ENCODE measurements around the gene MORC2. TPM values are rescaled to one million over a fixed set of nuclear protein-coding genes. Genes with fewer than 3 reads are reported as not detected.

The MORC2 gene
- polyA plus RNA-seq, 6 donors from 2014 or later: 0.76 to 4.5 (median 1.9) TPM; not detected in 1

GRCh38 chr22:30887453-30887852 is 81.1 kb downstream of the MORC2 start:
- Mint-ChIP-seq H3K27ac (no peak overlapping the region), H3K4me3 (no peak overlapping the region), H3K27me3 (no peaks in the 10 kb centered on the region), H3K9me3 (no peaks in the 10 kb centered on the region), H3K36me3 (no peaks in the 10 kb centered on the region), H3K4me1 (peaks cover 3 to 10% (median 9%) of the 10 kb centered on the region in 3 donors)
- no peak for ATAC-seq (ENCODE audit: low read depth in 2 of 2)
- DNase-seq: no peak

DNA sequence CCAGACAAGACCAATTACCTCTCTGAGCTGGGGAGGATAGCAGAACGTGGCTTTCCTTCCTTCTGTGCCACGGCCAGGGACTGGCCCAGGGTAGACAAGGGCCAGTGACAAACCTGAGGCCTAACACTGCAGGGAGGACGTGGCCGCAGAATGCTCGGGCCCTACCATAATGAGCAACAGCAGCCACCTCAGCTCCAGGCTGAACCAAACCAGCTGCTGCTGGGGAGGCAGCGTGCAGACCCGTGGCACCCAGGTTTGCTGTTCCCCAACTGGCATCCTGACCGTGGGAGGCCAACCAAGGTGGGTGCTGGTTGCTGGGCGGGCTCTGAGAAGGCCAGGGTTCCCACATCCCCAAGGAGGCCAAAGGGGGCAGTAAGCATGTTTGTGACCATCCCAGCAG is 83.0 kb downstream of the MORC2 start:
- H3K27me3 Mint-ChIP-seq: no peaks in the 10 kb centered on the region
- H3K4me3 Mint-ChIP-seq: no peak overlapping the region
- no peak overlapping the region for H3K27ac Mint-ChIP-seq
- no peaks in the 10 kb centered on the region for H3K9me3 Mint-ChIP-seq
- ATAC-seq (ENCODE audit: low read depth in 2 of 2): no peak
- DNase-seq: no peak
- H3K4me1 Mint-ChIP-seq: peaks cover 0 to 4% (median 0%) of the 10 kb centered on the region in 3 donors
- H3K36me3 Mint-ChIP-seq: no peaks in the 10 kb centered on the region

DNA sequence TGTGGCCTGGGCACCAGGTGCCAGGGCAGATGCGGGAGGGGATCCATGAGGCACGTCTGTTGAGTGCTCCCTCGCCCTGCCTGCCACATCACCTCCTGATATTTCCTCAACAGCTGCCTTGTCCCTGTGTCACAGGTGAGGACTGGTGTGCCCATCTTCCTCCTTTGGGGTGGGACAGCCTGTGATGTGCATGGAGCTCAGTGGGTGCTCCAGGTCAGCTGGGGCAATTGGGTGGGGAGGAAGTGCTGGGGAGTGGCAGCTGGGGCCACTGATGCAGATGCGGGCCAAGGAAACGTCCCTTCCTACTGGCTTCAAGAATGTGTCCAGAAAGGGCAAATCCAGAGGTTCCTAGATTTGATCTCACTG is 83.6 kb downstream of the MORC2 start:
- H3K9me3 Mint-ChIP-seq: no peaks in the 10 kb centered on the region
- no peak for ATAC-seq (ENCODE audit: low read depth in 2 of 2)

DNA sequence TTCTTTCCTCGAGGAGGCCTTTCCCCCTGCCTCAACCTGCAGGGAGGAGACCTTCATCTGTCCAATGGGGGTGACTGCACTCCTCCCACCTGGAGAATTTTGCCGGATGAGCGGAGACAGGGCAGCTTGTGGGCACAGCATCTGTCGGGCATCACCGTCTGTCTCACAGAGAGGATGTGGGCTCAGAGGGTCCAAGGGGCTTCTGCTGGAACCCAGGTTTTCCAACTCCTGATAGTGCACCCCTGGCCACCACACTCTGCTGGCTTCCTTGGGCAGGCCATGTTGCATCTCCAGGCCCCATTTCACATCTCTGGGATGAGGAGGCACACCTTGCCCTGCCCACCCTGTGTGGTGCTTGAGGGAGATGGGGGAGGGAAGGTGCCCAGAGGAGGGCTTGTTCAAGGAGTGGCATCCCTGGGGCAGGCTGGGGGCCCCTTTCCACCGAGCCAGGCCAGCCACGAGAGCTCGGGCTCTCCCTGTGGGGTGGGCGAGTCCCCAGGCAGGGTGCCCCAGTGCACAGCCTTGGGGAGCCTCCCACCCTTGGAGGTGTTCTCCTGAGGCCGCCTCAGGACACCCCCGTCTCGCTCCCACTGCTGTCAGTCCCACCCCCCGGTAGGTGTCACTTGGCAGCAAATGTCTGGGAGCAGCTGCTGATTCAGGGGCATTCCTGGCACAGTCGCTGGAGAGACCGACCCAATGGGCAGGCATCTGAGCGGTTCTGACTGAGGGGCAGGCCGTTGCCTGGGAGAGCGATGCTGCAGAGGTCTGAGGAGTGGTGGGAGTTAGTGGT is 84.2 kb downstream of the MORC2 start:
- H3K4me3 Mint-ChIP-seq: no peak overlapping the region
- ATAC-seq (ENCODE audit: low read depth in 2 of 2) (no peak), DNase-seq (no peak)
- H3K9me3 Mint-ChIP-seq: no peaks in the 10 kb centered on the region
- no peaks in the 10 kb centered on the region for H3K27me3 Mint-ChIP-seq
- H3K36me3 Mint-ChIP-seq: no peaks in the 10 kb centered on the region
- peak overlapping the region in 1 of 6 donors; percentile 59 for H3K27ac Mint-ChIP-seq
- no peaks in the 10 kb centered on the region for H3K4me1 Mint-ChIP-seq

More for the DNA sequence above, 83.6 kb downstream of the MORC2 start:
- no peak overlapping the region for H3K27ac Mint-ChIP-seq
- no peaks in the 10 kb centered on the region for H3K36me3 Mint-ChIP-seq
- no peak overlapping the region for H3K4me3 Mint-ChIP-seq
- no peaks in the 10 kb centered on the region for H3K27me3 Mint-ChIP-seq
- no peaks in the 10 kb centered on the region for H3K4me1 Mint-ChIP-seq
- DNase-seq: no peak

GRCh38 chr22:30883586-30884145 is 84.9 kb downstream of the MORC2 start:
- DNase-seq (no peak), ATAC-seq (ENCODE audit: low read depth in 2 of 2) (no peak)
- no peak overlapping the region for H3K4me3 Mint-ChIP-seq
- peak overlapping the region in 1 of 6 donors; percentile 24 for H3K27ac Mint-ChIP-seq
- H3K4me1 Mint-ChIP-seq: no peaks in the 10 kb centered on the region
- peaks cover 0 to under 1% (median 0%) of the 10 kb centered on the region in 3 donors for H3K27me3 Mint-ChIP-seq
- H3K36me3 Mint-ChIP-seq: no peaks in the 10 kb centered on the region
- no peaks in the 10 kb centered on the region for H3K9me3 Mint-ChIP-seq

DNA sequence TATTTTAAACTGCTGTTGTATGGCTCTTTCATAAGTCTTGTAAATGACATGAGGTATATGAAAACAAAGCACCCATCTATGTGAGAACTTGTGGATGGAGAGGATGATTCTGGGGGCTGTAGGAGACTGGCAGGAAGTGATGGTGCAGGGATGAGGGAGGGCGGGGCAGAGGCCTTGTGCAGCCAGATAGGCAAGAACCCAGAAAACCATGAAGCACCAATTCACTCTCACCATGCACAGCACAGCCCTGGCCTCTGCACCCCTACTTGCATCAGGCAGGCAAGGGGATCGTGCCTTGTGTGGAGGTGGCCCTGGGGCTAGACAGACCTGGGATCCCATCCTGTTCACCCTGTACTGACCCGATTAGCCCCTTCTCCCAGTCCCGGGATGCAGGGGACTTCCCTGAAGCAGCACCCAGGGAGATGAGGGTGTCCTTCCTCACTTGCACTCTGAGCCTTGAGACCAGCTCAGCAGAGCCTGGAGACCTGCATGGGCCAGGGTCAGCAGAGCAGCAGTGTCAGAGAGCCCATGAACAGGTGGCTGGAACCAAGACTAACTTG is 85.5 kb downstream of the MORC2 start:
- Mint-ChIP-seq H3K27me3 (peaks cover 0 to 5% (median 0%) of the 10 kb centered on the region in 3 donors), H3K27ac (no peak overlapping the region), H3K4me1 (peaks cover 0 to 5% (median 0%) of the 10 kb centered on the region in 3 donors), H3K4me3 (no peak overlapping the region), H3K36me3 (no peaks in the 10 kb centered on the region), H3K9me3 (no peaks in the 10 kb centered on the region)
- no peak for ATAC-seq (ENCODE audit: low read depth in 2 of 2)
- DNase-seq: no peak

DNA sequence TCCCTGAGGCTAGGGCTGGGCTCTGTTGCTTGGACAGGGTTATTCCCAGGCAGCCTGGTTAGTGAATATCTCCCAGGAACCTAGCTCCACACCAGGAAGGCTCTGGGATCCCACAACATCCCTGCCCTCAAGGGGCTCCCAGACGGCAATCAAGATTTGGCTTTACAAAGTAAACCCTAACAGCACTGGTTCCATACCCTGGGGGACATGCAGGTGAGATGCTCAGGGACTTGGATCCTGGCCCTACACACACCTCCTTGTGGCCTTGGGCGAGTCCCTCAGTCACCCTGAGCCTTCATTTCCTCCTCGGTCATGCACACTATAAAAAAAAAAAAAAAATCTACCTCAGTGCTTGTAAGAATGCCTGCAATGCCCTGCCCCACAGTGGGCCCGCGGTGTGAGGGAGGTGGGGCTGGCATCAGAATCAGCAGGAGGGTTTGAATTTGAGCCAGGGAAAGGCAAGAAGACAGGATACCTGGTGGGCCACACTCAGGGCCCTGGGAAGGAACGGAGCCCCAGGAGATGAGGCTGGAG is 86.3 kb downstream of the MORC2 start:
- Mint-ChIP-seq H3K27ac (peak overlapping the region in 1 of 6 donors; percentile 67), H3K27me3 (peaks cover 0 to 5% (median 0%) of the 10 kb centered on the region in 3 donors), H3K4me1 (peaks cover 0 to 5% (median 0%) of the 10 kb centered on the region in 3 donors), H3K9me3 (no peaks in the 10 kb centered on the region), H3K36me3 (no peaks in the 10 kb centered on the region), H3K4me3 (no peak overlapping the region)
- ATAC-seq (ENCODE audit: low read depth in 2 of 2) (no peak), DNase-seq (no peak)

DNA sequence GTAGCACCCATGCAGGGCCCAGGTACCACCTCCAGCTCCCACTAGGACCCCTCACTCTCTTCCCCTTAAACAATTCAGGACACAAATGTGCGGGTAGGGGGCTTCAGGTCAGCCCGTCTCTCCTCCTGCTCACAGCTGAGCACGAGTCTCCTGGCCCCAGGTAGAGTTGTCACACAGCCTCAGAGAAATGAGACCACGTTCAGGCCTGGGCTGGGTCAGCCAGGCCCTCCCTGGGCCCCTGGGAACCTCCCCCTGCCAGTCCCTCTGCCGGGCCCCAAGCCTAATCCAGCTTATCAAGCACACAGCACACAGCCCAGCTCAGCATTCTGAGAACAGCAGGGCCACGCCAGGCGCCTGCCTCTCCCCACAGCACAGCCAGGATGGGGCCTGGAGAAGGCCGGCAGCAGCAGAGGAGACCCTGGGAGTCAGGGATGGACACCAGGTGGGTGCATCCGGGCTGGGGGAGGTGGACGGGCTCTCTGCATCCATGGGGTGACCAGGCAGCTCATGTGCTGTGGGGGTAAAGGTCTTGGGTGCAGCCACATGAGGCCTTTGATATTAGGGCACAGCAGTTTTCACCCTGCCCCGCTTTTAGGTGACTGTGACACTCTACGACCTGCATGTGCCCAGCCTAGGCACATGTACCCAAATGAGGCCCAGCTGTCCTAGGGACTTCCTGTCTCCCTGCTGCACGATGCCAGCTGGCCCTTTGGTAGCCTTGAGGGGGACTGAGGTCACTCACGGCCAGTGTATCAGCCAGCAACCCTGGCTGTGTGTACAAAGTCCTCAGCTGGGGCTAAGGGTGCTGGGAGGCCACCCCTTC is 87.0 kb downstream of the MORC2 start:
- H3K9me3 Mint-ChIP-seq: no peaks in the 10 kb centered on the region
- no peak overlapping the region for H3K27ac Mint-ChIP-seq
- DNase-seq (no peak), ATAC-seq (ENCODE audit: low read depth in 2 of 2) (no peak)
- H3K4me3 Mint-ChIP-seq: no peak overlapping the region
- H3K4me1 Mint-ChIP-seq: peaks cover 0 to 5% (median 0%) of the 10 kb centered on the region in 3 donors
- no peaks in the 10 kb centered on the region for H3K36me3 Mint-ChIP-seq
- peaks cover 0 to 5% (median 0%) of the 10 kb centered on the region in 3 donors for H3K27me3 Mint-ChIP-seq

GRCh38 chr22:30880847-30881246 is 87.7 kb downstream of the MORC2 start:
- H3K27ac Mint-ChIP-seq: no peak overlapping the region
- DNase-seq (no peak), ATAC-seq (ENCODE audit: low read depth in 2 of 2) (no peak)
- peaks cover 0 to 5% (median 0%) of the 10 kb centered on the region in 3 donors for H3K4me1 Mint-ChIP-seq
- peaks cover 0 to 5% (median 0%) of the 10 kb centered on the region in 3 donors for H3K27me3 Mint-ChIP-seq
- no peaks in the 10 kb centered on the region for H3K36me3 Mint-ChIP-seq
- no peaks in the 10 kb centered on the region for H3K9me3 Mint-ChIP-seq
- H3K4me3 Mint-ChIP-seq: no peak overlapping the region

DNA sequence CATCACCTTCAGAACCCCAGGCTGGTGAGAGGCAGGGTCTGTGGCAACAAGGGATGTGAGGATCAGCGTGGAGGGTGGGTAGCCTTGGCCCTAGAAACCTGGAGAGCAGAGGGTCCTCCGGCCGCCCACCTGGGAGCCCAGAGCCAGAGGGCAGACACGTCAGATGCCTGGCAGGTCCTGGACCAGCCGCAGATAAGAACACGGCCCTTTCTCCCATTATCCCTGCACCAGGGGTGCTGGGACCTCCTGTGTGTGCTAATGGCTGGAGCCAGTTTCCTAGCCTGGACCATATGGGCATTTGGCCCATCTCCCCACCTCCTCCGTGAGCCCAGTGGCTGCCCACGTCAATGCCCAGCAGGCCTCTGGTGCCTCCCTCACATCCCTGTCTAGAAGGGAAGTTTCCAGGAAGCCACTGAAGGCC is 88.4 kb downstream of the MORC2 start:
- no peaks in the 10 kb centered on the region for H3K36me3 Mint-ChIP-seq
- peaks cover 0 to 5% (median 0%) of the 10 kb centered on the region in 3 donors for H3K4me1 Mint-ChIP-seq
- ATAC-seq (ENCODE audit: low read depth in 2 of 2): no peak
- no peaks in the 10 kb centered on the region for H3K9me3 Mint-ChIP-seq
- no peak for DNase-seq
- H3K27ac Mint-ChIP-seq: no peak overlapping the region
- no peak overlapping the region for H3K4me3 Mint-ChIP-seq
- H3K27me3 Mint-ChIP-seq: peaks cover 0 to 5% (median 0%) of the 10 kb centered on the region in 3 donors

DNA sequence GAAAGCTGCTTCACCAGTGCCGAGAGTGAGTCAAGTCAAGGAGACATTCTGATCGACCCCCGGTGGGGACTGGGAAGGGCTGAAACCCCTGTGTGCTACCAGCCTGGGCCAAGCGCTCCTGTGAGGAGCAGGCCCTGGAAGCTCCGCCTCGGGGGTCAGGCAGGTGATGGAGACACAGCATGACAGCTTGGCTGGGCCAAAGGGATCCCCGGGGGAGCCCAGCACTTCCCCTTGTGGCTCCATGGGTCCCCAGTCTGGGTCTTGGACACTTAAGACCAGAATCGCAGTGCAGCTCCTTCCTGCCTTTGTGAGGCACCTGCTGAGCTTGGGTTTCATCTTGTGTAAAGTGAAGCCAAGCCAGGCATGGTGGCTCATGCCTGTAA is 89.2 kb downstream of the MORC2 start:
- Mint-ChIP-seq H3K27ac (no peak overlapping the region), H3K36me3 (no peaks in the 10 kb centered on the region), H3K9me3 (no peaks in the 10 kb centered on the region), H3K27me3 (peaks cover 0 to 5% (median 0%) of the 10 kb centered on the region in 3 donors), H3K4me1 (peaks cover 0 to 5% (median 0%) of the 10 kb centered on the region in 3 donors), H3K4me3 (no peak overlapping the region)
- ATAC-seq (ENCODE audit: low read depth in 2 of 2) (no peak), DNase-seq (no peak)

DNA sequence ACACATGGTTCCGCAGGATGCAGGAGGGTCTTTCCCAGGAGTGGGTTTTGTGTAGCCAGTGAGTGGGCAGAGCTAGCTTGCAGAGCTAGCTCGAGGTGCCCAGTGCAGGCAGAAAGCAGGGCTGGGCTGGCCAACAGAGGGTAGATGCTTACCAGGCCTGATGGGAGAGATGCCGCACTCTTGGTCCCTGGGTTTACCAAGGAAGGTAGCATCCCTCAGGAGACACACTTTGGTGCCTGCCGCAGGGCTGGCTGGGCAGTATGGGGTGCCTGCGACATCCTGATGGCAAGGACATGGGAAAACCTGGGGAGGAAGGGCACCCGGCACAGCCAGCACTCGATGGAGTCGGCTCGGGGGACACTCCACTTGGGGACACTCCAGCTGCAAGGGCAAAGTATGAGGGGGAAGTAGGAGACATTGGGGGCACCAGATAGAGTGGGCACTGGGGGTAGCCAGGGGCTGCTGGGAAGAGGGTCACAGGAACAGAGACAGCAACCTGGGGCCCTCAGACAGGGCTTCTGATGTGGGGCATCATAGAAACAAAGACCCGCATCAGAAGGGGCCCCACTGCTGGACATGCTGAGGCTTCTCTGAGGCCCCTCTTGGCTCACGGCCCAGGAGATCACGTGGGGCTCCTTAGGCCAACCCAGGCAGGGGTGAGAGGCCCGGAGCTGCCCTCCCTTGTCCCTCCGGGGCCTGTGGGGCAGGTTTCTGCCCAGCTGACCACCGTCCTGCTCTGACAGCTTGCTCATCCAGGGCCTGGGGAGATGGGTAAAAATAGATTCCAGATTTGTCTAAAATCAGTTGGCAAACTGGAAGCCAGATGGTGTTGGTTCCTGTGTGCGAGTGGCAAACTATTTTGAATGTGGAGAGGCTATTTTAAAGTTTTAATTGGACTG is 89.8 kb downstream of the MORC2 start:
- no peak for DNase-seq
- Mint-ChIP-seq H3K27ac (no peak overlapping the region), H3K4me3 (peak overlapping the region in 1 of 8 donors; percentile 42), H3K36me3 (no peaks in the 10 kb centered on the region), H3K9me3 (no peaks in the 10 kb centered on the region), H3K4me1 (peaks cover 0 to 5% (median 0%) of the 10 kb centered on the region in 3 donors), H3K27me3 (peaks cover 0 to 5% (median 0%) of the 10 kb centered on the region in 3 donors)
- ATAC-seq (ENCODE audit: low read depth in 2 of 2): no peak

Data from naive B cell (primary cell).